ENCODE measurements around the gene WNK2.

WNK2 gene

DNA sequence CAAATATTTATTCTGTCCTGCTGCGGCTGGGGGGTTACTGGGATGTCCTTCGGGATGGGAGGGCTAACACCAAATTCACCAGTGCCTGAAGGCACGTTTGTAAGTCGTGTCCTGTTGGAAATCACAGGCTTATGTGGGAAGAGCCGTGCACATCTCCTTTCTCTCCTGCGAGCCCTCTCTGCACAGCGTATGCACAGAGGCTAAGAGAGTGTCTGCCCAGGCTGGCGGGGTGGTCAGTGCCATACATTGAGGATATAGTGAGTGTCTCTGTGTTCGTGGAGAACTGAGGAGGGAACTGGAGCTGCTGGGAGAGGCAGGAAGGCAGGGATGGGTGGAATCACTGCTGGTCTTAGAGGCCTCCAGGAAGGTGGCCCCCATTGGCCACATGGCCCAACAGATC is 110.1 kb downstream of the WNK2 start:
- H2BK120ac ChIP-seq (ENCODE audit: low read depth, low read length), result no peak overlapping the region
- no peak overlapping the region for H3K18ac ChIP-seq (ENCODE audit: low read depth in 1 of 2, low read length in 2 of 2)
- H3K79me1 ChIP-seq (replicated peaks; ENCODE audit: low read length, poor library complexity, severe bottlenecking), result no peaks in the 10 kb centered on the region
- no peak overlapping the region for H3K23ac ChIP-seq (ENCODE audit: low read length in 2 of 2)
- H2AFZ ChIP-seq (ENCODE audit: low read depth, low read length), result no peak overlapping the region
- H3K9me3 ChIP-seq (ENCODE audit: control insufficient read depth, low read length), result no peaks in the 10 kb centered on the region
- no peaks in the 10 kb centered on the region for H3K36me3 ChIP-seq (ENCODE audit: control insufficient read depth in 1 of 2, insufficient read depth in 2 of 2, low read depth in 1 of 2, low read length in 2 of 2)
- 84% methylated on average over 9 of the region's 9 CpGs for WGBS
- no peak overlapping the region for H2AK5ac ChIP-seq (ENCODE audit: low read length, severe bottlenecking)
- H3K27me3 ChIP-seq (ENCODE audit: control insufficient read depth in 1 of 2, insufficient read depth in 1 of 2, low read length in 2 of 2), result peaks cover 27% of the 10 kb centered on the region in 2 experiments
- H2BK12ac ChIP-seq (ENCODE audit: low read length in 2 of 2), result no peak overlapping the region
- H4K8ac ChIP-seq (ENCODE audit: low read length), result no peak overlapping the region
- H4K91ac ChIP-seq (ENCODE audit: low read length), result no peak overlapping the region
- no peak overlapping the region for H3K9ac ChIP-seq (ENCODE audit: low read length)
- H3K4ac ChIP-seq (ENCODE audit: low read depth in 1 of 2, low read length in 2 of 2), result no peak overlapping the region
- H3K14ac ChIP-seq (ENCODE audit: low read length in 2 of 2), result no peak overlapping the region
- no peak overlapping the region for H2BK5ac ChIP-seq (ENCODE audit: low read depth, low read length, poor library complexity, severe bottlenecking)
- no peak overlapping the region for H3K4me2 ChIP-seq (ENCODE audit: low read length, poor library complexity, severe bottlenecking)
- H3K4me1 ChIP-seq (ENCODE audit: control insufficient read depth, insufficient read depth, low read depth, low read length), result peaks cover 8% of the 10 kb centered on the region
- H3K27ac ChIP-seq (ENCODE audit: low read length, poor library complexity, severe bottlenecking), result no peak overlapping the region
- DNase-seq, result no peak
- H3K4me3 ChIP-seq (ENCODE audit: insufficient read depth in 1 of 2, low read depth in 1 of 2, low read length in 2 of 2), result no peak overlapping the region
- no peak overlapping the region for H2BK15ac ChIP-seq (ENCODE audit: low read depth, poor library complexity, severe bottlenecking)

DNA sequence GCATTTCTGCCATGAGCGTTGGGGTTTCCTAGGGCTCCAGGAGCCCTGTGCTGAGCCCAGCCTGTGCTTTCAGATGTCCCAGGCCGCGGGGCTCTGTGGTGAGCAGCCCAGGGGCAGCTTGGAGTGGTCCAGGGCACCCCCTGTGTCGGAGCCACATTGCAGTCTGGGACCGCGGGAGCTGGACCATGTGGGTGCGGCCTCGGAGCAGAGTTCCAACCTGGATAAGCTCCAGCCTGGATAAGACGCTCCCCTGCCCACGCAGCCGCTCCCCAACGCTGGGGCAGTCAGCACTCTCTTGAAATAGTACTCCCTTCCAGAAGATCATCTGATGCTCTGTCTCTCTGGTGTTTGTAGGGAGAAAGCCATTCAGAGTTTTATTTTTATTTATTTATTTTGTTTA is 111.1 kb downstream of the WNK2 start:
- no peak overlapping the region for H3K14ac ChIP-seq (ENCODE audit: low read length in 2 of 2)
- H3K23ac ChIP-seq (ENCODE audit: low read length in 2 of 2), result no peak overlapping the region
- H3K4me3 ChIP-seq (ENCODE audit: insufficient read depth in 1 of 2, low read depth in 1 of 2, low read length in 2 of 2), result no peak overlapping the region
- no peak overlapping the region for H2BK120ac ChIP-seq (ENCODE audit: low read depth, low read length)
- H3K27ac ChIP-seq (ENCODE audit: low read length, poor library complexity, severe bottlenecking), result no peak overlapping the region
- no peak overlapping the region for H3K9ac ChIP-seq (ENCODE audit: low read length)
- no peak overlapping the region for H2BK15ac ChIP-seq (ENCODE audit: low read depth, poor library complexity, severe bottlenecking)
- 71% methylated on average over 11 of the region's 12 CpGs for WGBS
- H2AFZ ChIP-seq (ENCODE audit: low read depth, low read length), result no peak overlapping the region
- H2BK12ac ChIP-seq (ENCODE audit: low read length in 2 of 2), result no peak overlapping the region
- H3K4me2 ChIP-seq (ENCODE audit: low read length, poor library complexity, severe bottlenecking), result no peak overlapping the region
- H3K4ac ChIP-seq (ENCODE audit: low read depth in 1 of 2, low read length in 2 of 2), result no peak overlapping the region
- peaks cover 27% of the 10 kb centered on the region in 2 experiments for H3K27me3 ChIP-seq (ENCODE audit: control insufficient read depth in 1 of 2, insufficient read depth in 1 of 2, low read length in 2 of 2)
- H3K4me1 ChIP-seq (ENCODE audit: control insufficient read depth, insufficient read depth, low read depth, low read length), result no peaks in the 10 kb centered on the region
- H4K8ac ChIP-seq (ENCODE audit: low read length), result no peak overlapping the region
- H3K9me3 ChIP-seq (ENCODE audit: control insufficient read depth, low read length), result no peaks in the 10 kb centered on the region
- no peak overlapping the region for H2AK5ac ChIP-seq (ENCODE audit: low read length, severe bottlenecking)
- DNase-seq, result no peak
- no peak overlapping the region for H2BK5ac ChIP-seq (ENCODE audit: low read depth, low read length, poor library complexity, severe bottlenecking)
- no peak overlapping the region for H3K18ac ChIP-seq (ENCODE audit: low read depth in 1 of 2, low read length in 2 of 2)
- no peaks in the 10 kb centered on the region for H3K36me3 ChIP-seq (ENCODE audit: control insufficient read depth in 1 of 2, insufficient read depth in 2 of 2, low read depth in 1 of 2, low read length in 2 of 2)
- no peaks in the 10 kb centered on the region for H3K79me1 ChIP-seq (replicated peaks; ENCODE audit: low read length, poor library complexity, severe bottlenecking)
- no peak overlapping the region for H4K91ac ChIP-seq (ENCODE audit: low read length)

DNA sequence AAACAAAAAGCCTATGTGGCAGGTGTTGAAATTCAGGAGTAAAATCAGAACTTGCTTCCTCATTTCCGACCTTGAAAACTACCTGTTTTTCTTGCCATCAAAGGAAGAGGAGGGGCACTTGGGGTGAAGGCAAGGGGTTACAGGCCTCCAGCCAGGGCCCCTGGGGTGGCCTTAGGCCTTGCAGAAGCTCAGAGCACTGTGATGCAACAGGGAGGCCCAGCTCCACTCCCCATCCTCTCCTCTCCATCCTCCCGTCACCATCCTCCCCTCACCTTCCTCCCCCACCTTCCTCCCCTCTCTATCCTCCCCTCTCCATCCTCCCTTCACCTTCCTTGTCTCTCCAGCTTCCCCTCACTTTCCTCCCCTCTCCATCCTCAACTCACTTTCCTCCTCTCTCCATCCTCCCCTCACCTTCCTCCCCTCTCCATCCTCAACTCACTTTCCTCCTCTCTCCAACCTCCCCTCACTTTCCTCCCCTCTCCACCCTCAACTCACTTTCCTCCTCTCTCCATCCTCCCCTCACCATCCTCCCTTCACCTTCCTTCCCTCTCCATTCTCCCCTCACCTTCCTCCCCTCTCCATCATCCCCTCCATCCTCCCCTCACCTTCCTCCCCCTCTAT is 111.6 kb downstream of the WNK2 start:
- H3K9me3 ChIP-seq (ENCODE audit: control insufficient read depth, low read length), result no peaks in the 10 kb centered on the region
- no peak overlapping the region for H4K91ac ChIP-seq (ENCODE audit: low read length)
- no peak overlapping the region for H2AK5ac ChIP-seq (ENCODE audit: low read length, severe bottlenecking)
- no peak overlapping the region for H3K9ac ChIP-seq (ENCODE audit: low read length)
- no peak overlapping the region for H3K23ac ChIP-seq (ENCODE audit: low read length in 2 of 2)
- no peak overlapping the region for H3K4ac ChIP-seq (ENCODE audit: low read depth in 1 of 2, low read length in 2 of 2)
- no peak for DNase-seq
- no peak overlapping the region for H3K18ac ChIP-seq (ENCODE audit: low read depth in 1 of 2, low read length in 2 of 2)
- no peak overlapping the region for H3K4me3 ChIP-seq (ENCODE audit: insufficient read depth in 1 of 2, low read depth in 1 of 2, low read length in 2 of 2)
- no peak overlapping the region for H3K14ac ChIP-seq (ENCODE audit: low read length in 2 of 2)
- H3K27ac ChIP-seq (ENCODE audit: low read length, poor library complexity, severe bottlenecking), result no peak overlapping the region
- no peak overlapping the region for H2BK5ac ChIP-seq (ENCODE audit: low read depth, low read length, poor library complexity, severe bottlenecking)
- H3K4me2 ChIP-seq (ENCODE audit: low read length, poor library complexity, severe bottlenecking), result no peak overlapping the region
- H2BK15ac ChIP-seq (ENCODE audit: low read depth, poor library complexity, severe bottlenecking), result no peak overlapping the region
- peaks cover 25 to 27% of the 10 kb centered on the region in 2 experiments for H3K27me3 ChIP-seq (ENCODE audit: control insufficient read depth in 1 of 2, insufficient read depth in 1 of 2, low read length in 2 of 2)
- no peak overlapping the region for H4K8ac ChIP-seq (ENCODE audit: low read length)
- WGBS, result 88% methylated on average over 2 of the region's 2 CpGs
- H2BK120ac ChIP-seq (ENCODE audit: low read depth, low read length), result no peak overlapping the region
- no peaks in the 10 kb centered on the region for H3K36me3 ChIP-seq (ENCODE audit: control insufficient read depth in 1 of 2, insufficient read depth in 2 of 2, low read depth in 1 of 2, low read length in 2 of 2)
- no peak overlapping the region for H2AFZ ChIP-seq (ENCODE audit: low read depth, low read length)
- no peak overlapping the region for H2BK12ac ChIP-seq (ENCODE audit: low read length in 2 of 2)
- no peaks in the 10 kb centered on the region for H3K79me1 ChIP-seq (replicated peaks; ENCODE audit: low read length, poor library complexity, severe bottlenecking)
- no peaks in the 10 kb centered on the region for H3K4me1 ChIP-seq (ENCODE audit: control insufficient read depth, insufficient read depth, low read depth, low read length)

DNA sequence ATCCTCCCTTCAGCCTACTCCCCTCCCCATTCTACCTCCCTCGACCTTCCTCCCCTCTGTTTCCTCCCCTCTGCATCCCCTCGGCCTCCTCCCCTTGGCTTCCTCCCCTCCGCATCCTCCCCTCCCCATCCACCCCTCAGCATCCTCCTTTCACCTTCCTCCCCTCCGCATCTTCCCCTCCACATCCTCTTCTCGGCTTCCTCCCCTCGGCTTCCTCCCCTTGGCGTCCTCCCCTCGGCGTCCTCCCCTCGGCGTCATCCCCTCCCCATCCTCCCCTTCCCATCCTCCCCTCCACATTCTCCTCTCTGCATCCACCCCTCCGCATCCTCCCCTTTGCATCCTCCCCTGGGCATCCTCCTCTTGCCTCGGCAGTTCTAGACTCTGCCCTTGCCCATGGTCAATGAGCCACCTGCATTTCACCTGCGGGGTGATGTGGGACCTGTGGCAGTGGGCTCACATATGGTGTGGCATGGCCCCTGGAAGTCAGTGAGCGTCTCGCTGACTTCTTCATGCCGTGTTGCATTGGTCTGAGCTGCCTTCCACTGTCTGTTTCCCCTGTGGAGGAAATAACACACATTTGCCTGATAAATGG is 113.0 kb downstream of the WNK2 start:
- no peak overlapping the region for H3K14ac ChIP-seq (ENCODE audit: low read length in 2 of 2)
- no peak overlapping the region for H3K4me3 ChIP-seq (ENCODE audit: insufficient read depth in 1 of 2, low read depth in 1 of 2, low read length in 2 of 2)
- H3K9ac ChIP-seq (ENCODE audit: low read length), result no peak overlapping the region
- H3K4me1 ChIP-seq (ENCODE audit: control insufficient read depth, insufficient read depth, low read depth, low read length), result no peaks in the 10 kb centered on the region
- peaks cover 19 to 26% of the 10 kb centered on the region in 2 experiments for H3K27me3 ChIP-seq (ENCODE audit: control insufficient read depth in 1 of 2, insufficient read depth in 1 of 2, low read length in 2 of 2)
- no peak overlapping the region for H3K4me2 ChIP-seq (ENCODE audit: low read length, poor library complexity, severe bottlenecking)
- no peak for DNase-seq
- H3K9me3 ChIP-seq (ENCODE audit: control insufficient read depth, low read length), result no peaks in the 10 kb centered on the region
- H2BK5ac ChIP-seq (ENCODE audit: low read depth, low read length, poor library complexity, severe bottlenecking), result no peak overlapping the region
- H4K91ac ChIP-seq (ENCODE audit: low read length), result no peak overlapping the region
- H4K8ac ChIP-seq (ENCODE audit: low read length), result no peak overlapping the region
- no peak overlapping the region for H2BK12ac ChIP-seq (ENCODE audit: low read length in 2 of 2)
- H3K18ac ChIP-seq (ENCODE audit: low read depth in 1 of 2, low read length in 2 of 2), result no peak overlapping the region
- H3K36me3 ChIP-seq (ENCODE audit: control insufficient read depth in 1 of 2, insufficient read depth in 2 of 2, low read depth in 1 of 2, low read length in 2 of 2), result no peaks in the 10 kb centered on the region
- no peak overlapping the region for H3K23ac ChIP-seq (ENCODE audit: low read length in 2 of 2)
- no peak overlapping the region for H2BK120ac ChIP-seq (ENCODE audit: low read depth, low read length)
- H2AFZ ChIP-seq (ENCODE audit: low read depth, low read length), result no peak overlapping the region
- H3K27ac ChIP-seq (ENCODE audit: low read length, poor library complexity, severe bottlenecking), result no peak overlapping the region
- WGBS, result 73% methylated on average over 17 of the region's 17 CpGs
- no peak overlapping the region for H2AK5ac ChIP-seq (ENCODE audit: low read length, severe bottlenecking)
- H3K79me1 ChIP-seq (replicated peaks; ENCODE audit: low read length, poor library complexity, severe bottlenecking), result no peaks in the 10 kb centered on the region
- H3K4ac ChIP-seq (ENCODE audit: low read depth in 1 of 2, low read length in 2 of 2), result no peak overlapping the region
- no peak overlapping the region for H2BK15ac ChIP-seq (ENCODE audit: low read depth, poor library complexity, severe bottlenecking)
